GM12878 (cell line): ENCODE results near the gene ITK. TPM values are rescaled to one million over a fixed set of nuclear protein-coding genes. Genes with fewer than 3 reads are reported as not detected.

Experiments used
- ATF3 ChIP-seq: IDR thresholded peaks from 2 replicates; pipeline ENCODE4 v1.6.1; 2011; ENCODE audit warnings: low read depth, mild to moderate bottlenecking, low read length, moderate library complexity, borderline replicate concordance; ENCODE audit errors: extremely low read depth
- CEBPZ ChIP-seq: fragments of 150-350 bp; IDR thresholded peaks from 2 replicates; pipeline ENCODE4 v1.6.1; 2016; ENCODE audit warnings: low read depth, low read length
- CREM ChIP-seq: IDR thresholded peaks from 2 replicates; pipeline ENCODE4 v1.6.1; 2014; ENCODE audit warnings: antibody characterized with exemption, low read depth
- ESRRA ChIP-seq: IDR thresholded peaks from 2 replicates; pipeline ENCODE4 v1.6.1; 2012; ENCODE audit warnings: mild to moderate bottlenecking, low read length, improper control_type of control experiment
- FOS ChIP-seq: IDR thresholded peaks from 3 replicates; pipeline ENCODE4 v1.6.1; 2011; ENCODE audit warnings: borderline replicate concordance; ENCODE audit not compliant: insufficient read length; ENCODE audit errors: extremely low read depth
- IKZF1 ChIP-seq: fragments of 450-650 bp; conservative IDR thresholded peaks from 2 replicates; pipeline ENCODE4 v1.6.1; 2017; ENCODE audit warnings: antibody characterized with exemption, mild to moderate bottlenecking
- NBN ChIP-seq: fragments of 450-650 bp; IDR thresholded peaks from 2 replicates; pipeline ENCODE4 v1.6.1; 2016
- NFIC ChIP-seq: IDR thresholded peaks from 2 replicates; pipeline ENCODE4 v1.6.1; 2012; ENCODE audit warnings: low read depth, mild to moderate bottlenecking, inconsistent platforms, low read length, moderate library complexity
- RELB ChIP-seq: fragments of 450-650 bp; IDR thresholded peaks from 2 replicates; pipeline ENCODE4 v1.6.1; 2017; ENCODE audit warnings: low read depth, mild to moderate bottlenecking, moderate library complexity
- RUNX3 ChIP-seq: IDR thresholded peaks from 2 replicates; pipeline ENCODE4 v1.6.1; 2012; ENCODE audit warnings: low read length, inconsistent platforms
- SMC3 ChIP-seq: IDR thresholded peaks from 2 replicates; pipeline ENCODE4 v1.6.1; 2011; ENCODE audit warnings: low read length, improper control_type of control experiment, borderline replicate concordance
- SPI1 ChIP-seq: IDR thresholded peaks from 2 replicates; pipeline ENCODE4 v1.6.1; 2011; ENCODE audit warnings: low read depth, mild to moderate bottlenecking, low read length, moderate library complexity, borderline replicate concordance; ENCODE audit not compliant: insufficient read depth
- WRNIP1 ChIP-seq: IDR thresholded peaks from 2 replicates; pipeline ENCODE4 v1.6.1; 2011; ENCODE audit warnings: low read depth, low read length, improper control_type of control experiment, borderline replicate concordance
- ZBTB4 ChIP-seq: fragments of 450-650 bp; formaldehyde crosslinking; IDR thresholded peaks from 2 replicates; pipeline ENCODE4 v1.4.0; 2022; ENCODE audit warnings: mild to moderate bottlenecking, moderate library complexity
- ZNF207 ChIP-seq: fragments of 450-650 bp; IDR thresholded peaks from 2 replicates; pipeline ENCODE4 v1.6.1; 2014; ENCODE audit warnings: antibody characterized with exemption, mild to moderate bottlenecking, borderline replicate concordance
- ZNF592 ChIP-seq: fragments of 450-650 bp; IDR thresholded peaks from 2 replicates; pipeline ENCODE4 v1.6.1; 2017; ENCODE audit warnings: mild to moderate bottlenecking, moderate library complexity
- polyA plus RNA-seq, 11 experiments: library from polyadenylated mRNA; depleted of rRNA in 4 of 11; unstranded in 6 of 11; stranded (reverse) in 5 of 11; fragments of >200 nt; fragmentation: Nextera tagmentation in 4 of 11; fragmentation: Illumina TruSeq in 1 of 11; extraction: Ambion mirVana in 4 of 11; extraction: Trizol in 1 of 11; gene quantifications; 1 replicate in 1 of 11; 2 replicates in 10 of 11; pipeline versions ENCODE4 v1.2.1 to v1.2.3, GENCODE V29; 2011 to 2016; ENCODE audit warnings: inconsistent platforms in 2 of 11, missing spikeins in 2 of 11, low read depth in 1 of 11
- total RNA-seq, 4 experiments: library from RNA; depleted of rRNA in 3 of 4; stranded (reverse); fragments of >200 nt in 3 of 4; fragmentation: Illumina TruSeq in 1 of 4; extraction: Trizol in 1 of 4; gene quantifications; 2 replicates each; pipeline versions ENCODE4 v1.2.1 to v1.2.3, GENCODE V29; 2013 to 2021

The ITK gene
- total and polyA plus RNA-seq, 10 of the 15 experiments (the other 5 are each of a cell fraction or from before 2014, with no cell fraction given): 0.05 to 2.4 (median 0.76) TPM

GRCh38 chr5:157252711-157253465, 72.2 kb downstream of the ITK start (continued):
- TF ChIP-seq ZNF592 (no peak), ESRRA (no peak), WRNIP1 (no peak), CEBPZ (no peak), ATF3 (no peak), NBN (no peak), NFIC (peak; percentile 66; the same call in 1 of the 2 replicates), IKZF1 (peak; percentile 63), RUNX3 (peak; percentile 90), SPI1 (no peak), ZNF207 (no peak), ZBTB4 (no peak), FOS (no peak), CREM (0 out of 2 replicates have a peak, but pooled peaks have one; percentile 12), RELB (peak; percentile 55; the same call in 1 of the 2 replicates), SMC3 (peak; percentile 20; the same call in 1 of the 2 replicates)
